ENCODE data around the gene RNF31. TPM values are rescaled to one million over a fixed set of nuclear protein-coding genes. Genes with fewer than 3 reads are reported as not detected.

Gene RNF31
- total RNA-seq, 2 donors from 2014 or later = 36.1 to 70.4 TPM

- no peak overlapping the region for H3K27ac ChIP-seq
- TF ChIP-seq CTCF (IDR thresholded peaks at IDR 0.05) = no peak
- no peaks in the 10 kb centered on the region for H3K36me3 ChIP-seq
- no peak overlapping the region for H3K9ac ChIP-seq (ENCODE audit: low read depth in 2 of 2, low read length in 2 of 2)
- no peak for DNase-seq
- no peaks in the 10 kb centered on the region for H3K9me3 ChIP-seq
- H3K27me3 ChIP-seq = no peaks in the 10 kb centered on the region
- intact Hi-C loops (cut with DNase I) = no loop called here
- peaks cover 4% of the 10 kb centered on the region for H3K4me1 ChIP-seq
- no peak overlapping the region for H3K4me3 ChIP-seq
Measured at GRCh38 chr14:24132061-24132685, 15.1 kb upstream of the RNF31 start.

GRCh38 chr14:24132976-24133375 is 14.3 kb upstream of the RNF31 start:
- intact Hi-C loops (cut with DNase I) = no loop called here
- peaks cover 3% of the 10 kb centered on the region for H3K36me3 ChIP-seq

GRCh38 chr14:24133735-24134134 is 13.6 kb upstream of the RNF31 start:
- Histone ChIP-seq H3K4me1 (peaks cover 12% of the 10 kb centered on the region), H3K27me3 (no peaks in the 10 kb centered on the region), H3K27ac (no peak overlapping the region), H3K9ac (ENCODE audit: low read depth in 2 of 2, low read length in 2 of 2) (no peak overlapping the region), H3K36me3 (peaks cover 7% of the 10 kb centered on the region), H3K4me3 (no peak overlapping the region), H3K9me3 (no peaks in the 10 kb centered on the region)
- DNase-seq = no peak
- intact Hi-C loops (cut with DNase I) = no loop called here
- TF ChIP-seq CTCF (IDR thresholded peaks at IDR 0.05) = no peak

More at GRCh38 chr14:24132976-24133375, 14.3 kb upstream of the RNF31 start:
- peaks cover 10% of the 10 kb centered on the region for H3K4me1 ChIP-seq
- no peak for DNase-seq
- no peak overlapping the region for H3K4me3 ChIP-seq
- no peaks in the 10 kb centered on the region for H3K27me3 ChIP-seq
- H3K9me3 ChIP-seq = no peaks in the 10 kb centered on the region
- no peak for TF ChIP-seq CTCF (IDR thresholded peaks at IDR 0.05)
- no peak overlapping the region for H3K27ac ChIP-seq
- no peak overlapping the region for H3K9ac ChIP-seq (ENCODE audit: low read depth in 2 of 2, low read length in 2 of 2)

- no peak for TF ChIP-seq CTCF (IDR thresholded peaks at IDR 0.05)
- no peaks in the 10 kb centered on the region for H3K27me3 ChIP-seq
- intact Hi-C loops (cut with DNase I) = no loop called here
- peak overlapping the region; percentile 91 for H3K27ac ChIP-seq
- peaks cover 13% of the 10 kb centered on the region for H3K36me3 ChIP-seq
- H3K4me1 ChIP-seq = peaks cover 19% of the 10 kb centered on the region
- peak overlapping the region; percentile 67 to 76 for H3K9ac ChIP-seq (ENCODE audit: low read depth in 2 of 2, low read length in 2 of 2)
- H3K9me3 ChIP-seq = no peaks in the 10 kb centered on the region
- peak overlapping the region; percentile 90 for H3K4me3 ChIP-seq
- DNase-seq = no peak
Measured at GRCh38 chr14:24135584-24135833, 11.8 kb upstream of the RNF31 start.

GRCh38 chr14:24135834-24136683 is 11.2 kb upstream of the RNF31 start, which contains the start of gene PSME1:
Gene PSME1 (plus strand): TSS chr14:24136194. CDS start chr14:24136263, 69 bp downstream.
- intact Hi-C loops (cut with DNase I) = no loop called here

More at GRCh38 chr14:24135834-24136683, 11.2 kb upstream of the RNF31 start, which contains the start of gene PSME1:
- H3K4me3 ChIP-seq = peak within 1 kb of the TSS; percentile 90
- H3K36me3 ChIP-seq = peaks cover 13% of the 10 kb centered on the region
- H3K4me1 ChIP-seq = peaks cover 19% of the 10 kb centered on the region
- H3K27ac ChIP-seq = peak within 1 kb of the TSS; percentile 91
- no peak for TF ChIP-seq CTCF (IDR thresholded peaks at IDR 0.05)
- H3K9ac ChIP-seq (ENCODE audit: low read depth in 2 of 2, low read length in 2 of 2) = peak within 1 kb of the TSS; percentile 90 to 100
- H3K27me3 ChIP-seq = no peaks in the 10 kb centered on the region
- peak; percentile 96 for DNase-seq
- no peaks in the 10 kb centered on the region for H3K9me3 ChIP-seq
